HG03520 (cell line): ENCODE data around the gene TLK1.
"Not testable (repeated sequence)": the region's sequence is repeated elsewhere in the genome, so short reads cannot be mapped to it uniquely, and the experiment has no call there.

ENCODE experiments used
- ATAC-seq: cut with Tn5 transposase; IDR thresholded peaks from one replicate; pipeline ENCODE4 v1.9.1; 2021; ENCODE audit warnings: mild to moderate bottlenecking, moderate library complexity; ENCODE audit not compliant: unreplicated experiment

TLK1 gene

DNA sequence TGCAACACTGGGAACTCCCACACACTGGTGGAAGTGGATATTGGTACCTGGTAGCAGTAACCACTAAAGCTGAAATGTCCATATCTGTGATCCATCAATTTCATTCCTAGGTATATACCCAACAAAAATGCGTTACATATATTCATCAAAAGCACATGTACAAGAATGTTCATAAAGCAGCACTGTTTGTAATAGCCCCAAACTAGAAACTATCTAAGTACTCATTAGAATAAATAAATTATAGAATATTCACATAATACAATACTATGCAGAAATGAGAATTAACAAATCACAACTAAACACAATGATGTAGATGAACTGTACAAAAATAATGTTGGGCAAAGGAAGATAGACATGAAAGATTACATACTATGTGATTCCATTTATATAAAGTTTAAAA, 11.1 kb upstream of the TLK1 start:
- ATAC-seq = no peak

DNA sequence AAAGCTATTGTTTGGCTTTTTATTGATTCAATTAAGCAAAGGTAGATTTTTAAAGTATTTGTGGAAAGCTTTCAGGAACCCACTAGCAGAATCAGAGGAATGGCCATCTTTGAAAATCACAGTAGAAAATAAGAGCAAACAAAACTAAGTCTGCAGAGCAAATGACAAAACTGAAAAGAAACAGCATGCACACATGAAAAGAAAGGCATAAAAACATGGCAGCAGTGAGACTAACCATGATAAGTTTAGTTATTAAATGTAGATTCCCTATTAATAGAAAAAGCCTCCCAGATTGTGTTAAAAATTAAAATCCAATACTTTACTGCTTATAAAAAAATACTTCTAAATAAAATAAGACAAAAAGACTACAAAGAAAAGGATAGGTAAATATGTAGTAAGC, 9.1 kb upstream of the TLK1 start:
- ATAC-seq = no peak

DNA sequence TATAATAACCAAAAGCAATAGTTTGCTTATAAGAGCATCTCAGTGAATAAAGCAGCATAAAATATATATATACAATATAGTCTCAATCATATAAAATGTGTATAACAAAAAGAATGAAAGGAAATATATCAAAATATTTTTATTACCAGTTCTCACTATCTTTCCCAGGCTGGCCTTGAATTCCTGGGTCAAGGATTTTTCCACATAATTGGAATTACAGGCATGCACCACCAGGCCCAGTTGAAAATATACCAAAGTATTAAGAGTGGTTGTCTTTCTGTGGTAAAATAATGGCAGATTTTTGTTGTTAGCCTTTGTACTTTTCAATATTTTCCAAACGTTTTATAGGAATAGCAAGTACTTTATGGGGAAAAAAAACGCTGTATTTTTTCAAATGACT, 8.6 kb upstream of the TLK1 start:
- ATAC-seq = no peak

DNA sequence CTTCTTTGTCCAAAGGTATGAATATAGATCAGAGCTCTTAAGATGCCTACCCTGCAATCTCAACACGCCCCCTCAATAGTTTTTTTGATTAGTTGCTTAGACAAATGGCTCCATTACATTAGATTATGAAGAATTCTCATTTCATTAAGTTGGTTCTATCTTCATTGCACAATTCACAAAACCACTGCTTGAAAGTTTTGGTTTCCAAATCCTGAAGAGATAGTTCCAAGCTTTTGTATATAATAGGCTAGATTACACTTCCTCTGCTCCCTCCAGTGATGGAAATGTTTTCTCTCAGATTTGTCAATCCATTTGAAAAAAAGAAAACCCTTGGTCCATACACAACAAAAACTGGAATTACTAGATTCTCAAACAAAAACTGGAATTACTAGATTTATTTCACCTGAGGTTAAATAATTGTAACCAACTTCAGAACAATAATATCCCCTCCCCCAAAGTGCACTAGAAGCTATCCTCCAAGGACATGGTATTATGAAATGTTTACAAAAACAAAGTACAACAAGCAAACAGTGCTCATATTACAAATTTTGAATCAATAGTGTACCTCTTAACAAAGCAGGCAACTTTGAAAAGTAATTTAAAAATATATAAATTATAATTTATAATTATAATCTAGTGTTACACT, 6.8 kb upstream of the TLK1 start:
- ATAC-seq = no peak

DNA sequence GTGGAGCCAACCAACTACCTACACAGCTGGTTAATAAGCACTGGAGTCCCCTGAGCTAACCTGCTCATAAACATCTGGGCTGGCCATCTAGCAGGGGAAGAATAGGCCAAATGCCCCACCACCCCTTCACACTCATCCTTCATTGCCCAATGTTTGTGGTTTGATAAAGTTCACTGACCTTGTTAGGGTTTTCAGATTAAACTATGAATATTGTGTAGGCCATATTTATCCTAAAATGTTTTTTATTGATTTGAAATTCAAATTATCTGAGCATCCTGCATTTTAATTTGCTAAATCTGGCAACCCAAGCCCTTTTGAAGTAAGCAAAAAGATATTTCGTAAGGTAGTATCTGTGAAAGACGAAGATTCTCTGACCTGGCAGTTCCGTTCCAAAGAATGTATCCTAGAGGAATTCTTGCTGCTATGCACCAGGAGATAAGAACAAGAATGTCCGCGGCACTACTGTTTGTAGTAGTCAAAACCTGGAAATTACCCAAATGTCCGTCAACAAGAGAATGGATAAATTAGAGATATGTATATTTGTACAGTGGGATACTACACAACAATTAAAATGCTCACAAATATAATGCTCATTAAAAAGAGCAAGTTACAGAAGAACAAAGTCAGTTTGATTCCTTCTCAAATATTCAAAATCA, 5.8 kb upstream of the TLK1 start:
- no peak for ATAC-seq

- no peak for ATAC-seq
Observed at GRCh38 chr2:171165967-171166327, 5.3 kb upstream of the TLK1 start.

GRCh38 chr2:171163261-171163660, 2.6 kb upstream of the TLK1 start:
- ATAC-seq = no peak

GRCh38 chr2:171162522-171163197, 2.0 kb upstream of the TLK1 start:
- ATAC-seq = not testable (repeated sequence)

DNA sequence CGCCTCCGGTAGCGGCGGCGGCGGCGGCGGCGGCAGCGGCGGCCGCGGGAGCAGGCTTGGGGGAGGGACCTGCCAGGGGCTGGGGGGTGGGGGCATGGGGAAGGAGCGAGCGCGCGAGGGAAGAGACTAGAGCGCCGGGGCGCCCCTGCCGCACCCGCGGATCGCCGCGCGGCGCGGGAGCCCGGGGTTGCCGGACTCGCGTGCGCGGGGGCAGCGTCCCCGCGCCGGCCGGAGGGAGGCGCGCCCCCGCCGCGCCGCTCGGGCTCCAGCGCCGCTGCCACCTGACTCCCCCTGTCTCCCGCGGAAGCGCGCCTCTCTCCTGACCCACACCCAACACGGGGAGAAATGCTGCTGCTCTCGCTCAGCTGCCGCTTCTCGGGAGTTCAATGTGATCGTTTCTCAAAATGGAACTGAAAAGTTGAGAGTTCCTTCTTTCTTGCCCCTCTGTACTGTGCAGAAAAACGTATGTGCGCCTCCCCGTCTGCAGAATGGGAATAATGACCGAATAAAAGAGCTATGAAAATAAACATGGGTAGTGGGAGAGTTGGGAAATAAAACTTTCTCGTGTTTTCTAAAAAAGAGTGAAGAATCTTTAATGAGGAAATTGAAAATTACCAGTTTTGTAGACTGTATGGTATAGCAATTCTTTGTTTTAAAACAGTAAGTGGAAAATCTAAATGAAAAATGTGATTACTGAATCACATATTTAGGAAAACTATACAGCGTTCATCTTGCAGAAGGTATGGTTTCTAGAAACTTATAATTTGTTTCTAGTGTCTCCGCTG, 455 bp upstream of the TLK1 start:
- peak; percentile 51 for ATAC-seq

GRCh38 chr2:171159372-171160118, 1.1 kb downstream of the TLK1 start:
- ATAC-seq = no peak

GRCh38 chr2:171158790-171159371, 1.8 kb downstream of the TLK1 start:
- no peak for ATAC-seq

- ATAC-seq = no peak
Observed at GRCh38 chr2:171158036-171158789, 2.5 kb downstream of the TLK1 start.

DNA sequence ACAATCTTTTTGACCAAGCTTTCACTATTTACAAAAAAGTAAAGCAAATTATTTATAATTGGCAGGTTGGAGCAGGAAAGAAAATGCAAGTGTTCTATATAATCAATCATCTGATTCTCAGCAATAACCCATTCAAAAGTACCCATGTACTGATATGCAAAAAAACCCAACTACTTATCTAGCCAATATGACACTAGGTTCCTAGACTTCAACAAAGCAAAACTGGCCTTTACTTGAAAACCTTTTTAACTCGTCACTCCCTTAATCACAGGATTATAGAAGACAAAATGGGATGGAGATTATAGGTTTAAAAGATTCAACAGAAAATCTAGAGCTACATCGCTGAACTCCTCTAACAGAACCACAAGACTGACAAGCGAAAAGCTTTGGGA, 3.6 kb downstream of the TLK1 start:
- no peak for ATAC-seq

DNA sequence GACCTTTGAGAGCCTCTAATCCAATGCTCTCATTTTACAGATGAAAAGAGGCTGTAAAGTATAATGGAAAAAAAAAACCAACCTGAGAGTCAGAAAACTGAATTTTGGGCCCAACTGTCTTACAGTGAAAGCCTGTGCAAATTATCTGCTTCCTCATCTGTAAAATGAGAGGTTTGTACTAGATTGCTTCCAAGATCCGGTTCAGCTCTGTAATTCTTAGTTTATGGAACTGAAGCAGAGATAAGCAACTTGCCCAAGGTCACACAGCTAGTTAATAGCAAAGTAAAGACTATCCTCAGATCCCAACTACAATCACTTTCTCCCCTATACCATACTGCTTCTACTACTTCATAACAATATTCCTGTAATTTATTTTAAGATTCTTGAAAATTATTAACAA, 6.3 kb downstream of the TLK1 start:
- no peak for ATAC-seq

DNA sequence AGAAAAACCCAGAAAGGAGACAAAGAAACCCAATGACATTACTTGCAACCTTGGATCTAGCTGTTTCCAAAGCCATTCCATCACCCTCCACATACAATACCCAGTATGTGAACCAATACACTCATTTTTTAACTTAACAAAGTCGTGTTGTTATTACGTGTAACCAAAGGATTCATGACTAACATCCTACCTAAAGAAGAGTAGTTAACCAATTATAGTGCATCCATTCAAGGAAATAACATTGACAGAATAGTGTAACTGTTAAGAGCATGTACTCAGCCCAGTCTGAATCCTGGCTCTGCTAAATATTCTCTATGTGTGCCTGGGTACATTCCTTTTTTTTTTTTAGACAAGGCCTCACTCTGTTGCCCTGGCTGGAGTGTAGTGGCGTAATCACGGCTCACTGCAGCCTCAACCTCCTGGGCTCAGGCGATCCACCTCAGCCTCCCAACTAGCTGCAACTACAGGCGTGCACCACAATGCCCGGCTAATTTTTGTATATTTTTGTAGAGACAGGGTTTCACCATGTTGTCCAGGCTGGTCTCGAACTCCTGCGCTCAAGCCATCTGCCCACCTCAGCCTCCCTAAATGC, 9.9 kb downstream of the TLK1 start:
- no peak for ATAC-seq

- no peak for ATAC-seq
Observed at GRCh38 chr2:171149986-171150693, 10.6 kb downstream of the TLK1 start.

- ATAC-seq = no peak
Observed at GRCh38 chr2:171149171-171149938, 11.3 kb downstream of the TLK1 start.

DNA sequence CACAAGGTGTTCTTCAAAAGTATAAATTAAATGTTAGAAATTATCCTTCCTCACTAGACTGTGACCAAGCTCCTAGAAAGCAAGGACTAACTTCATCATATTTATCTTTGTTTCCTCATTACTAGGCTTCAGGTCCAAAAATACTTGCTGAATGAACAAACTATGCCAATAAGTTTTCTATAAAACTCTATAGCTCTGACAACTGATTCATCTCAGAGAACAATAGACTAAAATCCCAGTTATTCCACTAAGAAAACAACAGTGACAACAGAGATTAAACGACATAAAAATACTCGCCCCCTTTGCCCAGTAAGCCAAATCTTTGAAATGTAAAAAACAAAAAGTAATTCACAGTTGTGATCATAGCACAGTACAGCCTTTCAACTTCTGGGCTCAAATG, 13.6 kb downstream of the TLK1 start:
- no peak for ATAC-seq
